ENCODE results near the gene PROZ. TPM values are rescaled to one million over a fixed set of nuclear protein-coding genes. Genes with fewer than 3 reads are reported as not detected.

PROZ gene
- total RNA-seq, 4 donors from 2014 or later: not detected

DNA sequence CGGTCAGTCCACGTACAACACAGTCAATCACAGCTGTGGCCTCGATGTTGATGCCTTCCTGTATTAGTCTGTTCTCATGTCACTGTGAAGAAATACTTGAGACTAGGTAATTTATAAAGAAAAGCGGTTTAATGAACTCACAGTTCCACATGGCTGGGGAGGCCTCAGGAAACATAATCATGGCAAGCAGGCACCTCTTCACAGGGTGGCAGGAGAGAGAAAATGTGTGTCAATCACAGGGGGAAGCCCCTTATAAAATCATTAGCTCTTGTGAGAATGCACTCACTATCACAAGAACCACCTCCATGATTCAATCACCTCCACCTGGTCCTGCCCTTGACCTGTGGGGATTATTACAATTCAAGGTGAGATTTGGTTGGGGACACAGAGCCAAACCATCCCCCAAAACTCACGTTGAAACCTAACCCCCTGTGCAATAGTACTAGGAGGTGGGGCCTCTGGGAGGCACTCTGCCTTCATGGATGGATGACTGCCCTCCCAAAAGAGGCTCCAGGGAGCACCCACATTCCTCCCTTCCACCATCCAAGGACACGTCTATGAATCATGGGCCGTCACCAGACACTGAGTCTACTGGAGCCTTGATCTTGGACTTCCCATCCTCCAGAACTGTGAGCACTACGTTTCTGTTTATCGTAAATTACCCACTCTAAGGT, 2.3 kb upstream of the PROZ start:
- H3K4me1 ChIP-seq: peaks cover 12 to 26% (median 15%) of the 10 kb centered on the region in 3 donors
- WGBS, 2 donors: 86% methylated on average over 9 of the region's 9 CpGs
- TF ChIP-seq, protein P1, sequence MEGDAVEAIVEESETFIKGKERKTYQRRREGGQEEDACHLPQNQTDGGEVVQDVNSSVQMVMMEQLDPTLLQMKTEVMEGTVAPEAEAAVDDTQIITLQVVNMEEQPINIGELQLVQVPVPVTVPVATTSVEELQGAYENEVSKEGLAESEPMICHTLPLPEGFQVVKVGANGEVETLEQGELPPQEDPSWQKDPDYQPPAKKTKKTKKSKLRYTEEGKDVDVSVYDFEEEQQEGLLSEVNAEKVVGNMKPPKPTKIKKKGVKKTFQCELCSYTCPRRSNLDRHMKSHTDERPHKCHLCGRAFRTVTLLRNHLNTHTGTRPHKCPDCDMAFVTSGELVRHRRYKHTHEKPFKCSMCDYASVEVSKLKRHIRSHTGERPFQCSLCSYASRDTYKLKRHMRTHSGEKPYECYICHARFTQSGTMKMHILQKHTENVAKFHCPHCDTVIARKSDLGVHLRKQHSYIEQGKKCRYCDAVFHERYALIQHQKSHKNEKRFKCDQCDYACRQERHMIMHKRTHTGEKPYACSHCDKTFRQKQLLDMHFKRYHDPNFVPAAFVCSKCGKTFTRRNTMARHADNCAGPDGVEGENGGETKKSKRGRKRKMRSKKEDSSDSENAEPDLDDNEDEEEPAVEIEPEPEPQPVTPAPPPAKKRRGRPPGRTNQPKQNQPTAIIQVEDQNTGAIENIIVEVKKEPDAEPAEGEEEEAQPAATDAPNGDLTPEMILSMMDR (IDR thresholded peaks at IDR 0.05): no peak
- no peaks in the 10 kb centered on the region for H3K9me3 ChIP-seq
- H3K27me3 ChIP-seq: peaks cover 0 to 44% (median 1%) of the 10 kb centered on the region in 4 donors
- intact Hi-C loops (cut with DNase I): no loop called here
- no peak overlapping the region for H3K4me3 ChIP-seq
- no peaks in the 10 kb centered on the region for H3K36me3 ChIP-seq
- DNase-seq: no peak
- H3K27ac ChIP-seq: no peak overlapping the region

DNA sequence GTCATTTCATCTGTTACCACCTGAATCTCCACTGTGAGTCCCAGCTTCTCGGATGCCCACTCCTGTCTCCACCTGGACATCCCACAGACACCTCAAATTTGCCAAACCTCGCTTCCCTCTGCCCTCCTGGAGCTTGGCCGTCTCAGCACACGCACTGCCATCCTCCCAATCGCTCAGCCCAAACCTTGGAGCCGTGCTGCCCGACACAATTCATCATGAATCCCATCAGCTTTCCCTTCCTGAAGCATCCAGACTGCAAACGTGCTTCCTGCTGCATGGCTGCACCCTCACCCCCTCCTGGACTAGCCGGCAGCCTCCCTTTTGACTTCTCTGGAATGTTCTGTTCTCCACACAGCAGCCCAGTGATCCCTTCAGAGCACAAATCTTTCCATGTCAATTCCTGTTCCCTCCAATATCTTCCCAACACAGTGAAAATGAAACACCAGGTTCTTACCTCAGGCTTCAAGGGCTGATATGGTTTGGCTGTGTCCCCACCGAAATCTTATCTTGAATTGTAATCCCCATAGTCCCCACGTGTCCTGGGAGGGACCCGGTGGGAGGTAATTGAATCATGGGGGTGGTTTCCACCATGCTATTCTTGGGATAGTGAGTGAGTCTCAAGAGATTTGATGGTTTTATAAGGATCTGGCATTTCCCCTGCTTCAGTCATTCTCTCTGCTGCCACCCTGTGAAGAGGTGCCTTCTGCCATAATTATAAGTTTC, 1.1 kb upstream of the PROZ start:
- intact Hi-C loops (cut with DNase I): no loop called here
- 66 to 70% methylated on average over 12 of the region's 12 CpGs for WGBS, 2 donors
- DNase-seq: no peak
- no peaks in the 10 kb centered on the region for H3K36me3 ChIP-seq
- H3K4me1 ChIP-seq: peaks cover 11 to 20% (median 12%) of the 10 kb centered on the region in 3 donors
- H3K4me3 ChIP-seq: no peak overlapping the region
- H3K27me3 ChIP-seq: peaks cover 0 to 41% (median 1%) of the 10 kb centered on the region in 4 donors
- TF ChIP-seq, protein P1 (IDR thresholded peaks at IDR 0.05): no peak
- TF ChIP-seq POLR2A (IDR thresholded peaks at IDR 0.05): no peak
- H3K9me3 ChIP-seq: no peaks in the 10 kb centered on the region
- H3K27ac ChIP-seq: no peak overlapping the region

DNA sequence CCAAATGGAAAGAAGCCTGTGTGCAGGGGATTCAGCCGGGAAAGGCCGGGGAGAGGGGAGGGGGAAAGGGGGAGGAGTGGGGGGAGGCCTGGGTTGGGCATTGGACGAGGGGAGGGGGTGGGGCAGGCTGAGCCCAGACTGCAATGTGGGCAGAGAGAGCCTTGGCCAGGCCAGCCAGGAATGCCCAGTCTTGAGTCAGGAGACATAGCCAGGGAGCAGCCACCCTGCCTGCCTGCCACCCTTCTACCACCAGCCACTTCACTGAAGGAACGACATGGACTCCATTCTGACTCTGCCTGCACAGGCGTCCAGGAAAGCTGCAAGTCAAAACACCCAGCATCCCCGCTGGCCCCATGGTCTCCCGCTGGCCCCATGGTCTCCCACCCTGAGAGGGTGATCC, 498 bp downstream of the PROZ start:
- Histone ChIP-seq H3K9me3 (no peaks in the 10 kb centered on the region), H3K4me1 (peaks cover 0 to 6% (median 3%) of the 10 kb centered on the region in 3 donors), H3K4me3 (no peak overlapping the region), H3K27me3 (peaks cover 0 to 44% (median 1%) of the 10 kb centered on the region in 4 donors), H3K36me3 (no peaks in the 10 kb centered on the region), H3K27ac (no peak overlapping the region)
- TF ChIP-seq POLR2A (IDR thresholded peaks at IDR 0.05): no peak
- TF ChIP-seq, protein P1 (IDR thresholded peaks at IDR 0.05): no peak
- intact Hi-C loops (cut with DNase I): no loop called here
- WGBS, 2 donors: 50 to 60% methylated on average over 1 to 3 of the region's 7 CpGs
- DNase-seq: no peak

DNA sequence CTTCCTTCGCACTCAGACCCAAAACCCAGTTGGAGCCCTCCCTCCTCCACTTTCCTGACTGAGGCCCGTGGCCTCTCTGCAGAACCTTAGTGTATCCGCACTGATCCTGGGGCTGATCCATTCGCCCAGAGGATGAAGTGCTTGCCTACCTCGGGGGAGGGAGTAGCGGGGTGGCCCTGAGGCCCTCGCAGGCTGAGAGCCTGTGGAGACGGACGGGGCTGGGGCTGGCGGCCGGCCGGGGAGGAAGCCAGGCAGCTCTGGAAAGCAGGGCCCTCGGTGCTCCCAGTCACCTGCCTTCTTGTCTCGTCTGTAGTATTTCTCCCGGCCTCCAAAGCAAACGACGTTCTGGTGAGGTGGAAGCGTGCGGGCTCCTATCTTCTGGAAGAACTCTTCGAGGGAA, 1.3 kb downstream of the PROZ start:
- Histone ChIP-seq H3K4me1 (peaks cover 0 to 2% (median 0%) of the 10 kb centered on the region in 3 donors), H3K27me3 (peaks cover 0 to 49% (median 1%) of the 10 kb centered on the region in 4 donors), H3K9me3 (no peaks in the 10 kb centered on the region), H3K27ac (no peak overlapping the region), H3K36me3 (no peaks in the 10 kb centered on the region), H3K4me3 (no peak overlapping the region)
- no peak for DNase-seq
- WGBS, 2 donors: 78 to 82% methylated on average over 6 to 10 of the region's 20 CpGs
- TF ChIP-seq, protein P1 (IDR thresholded peaks at IDR 0.05): no peak
- no peak for TF ChIP-seq POLR2A (IDR thresholded peaks at IDR 0.05)
- intact Hi-C loops (cut with DNase I): no loop called here

DNA sequence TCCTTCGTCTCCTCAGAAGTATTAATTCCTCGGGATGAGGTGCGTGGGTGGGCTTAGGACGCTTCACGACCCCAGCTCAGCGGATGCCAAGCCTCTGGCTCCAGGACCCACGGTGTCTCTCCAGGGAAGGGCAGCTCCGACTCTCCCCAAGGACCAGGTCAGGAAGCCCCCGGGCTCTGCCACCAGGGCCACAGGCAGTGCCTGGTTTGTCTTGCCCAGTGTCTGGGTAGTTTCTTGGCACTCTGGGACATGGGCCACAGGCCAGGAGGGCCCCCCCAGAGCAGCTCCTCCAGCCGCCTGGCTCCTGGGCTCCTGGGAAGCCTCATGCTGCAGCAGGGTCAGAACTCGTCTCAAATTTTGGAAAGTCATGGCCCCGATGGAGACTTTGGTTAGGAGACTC, 2.5 kb downstream of the PROZ start:
- no peak overlapping the region for H3K4me3 ChIP-seq
- no peak for TF ChIP-seq POLR2A (IDR thresholded peaks at IDR 0.05)
- TF ChIP-seq, protein P1 (IDR thresholded peaks at IDR 0.05): no peak
- intact Hi-C loops (cut with DNase I): no loop called here

More for the DNA sequence above, 2.5 kb downstream of the PROZ start:
- 84 to 87% methylated on average over 6 to 9 of the region's 12 CpGs for WGBS, 2 donors
- Histone ChIP-seq H3K27ac (no peak overlapping the region), H3K27me3 (peaks cover 0 to 49% (median 1%) of the 10 kb centered on the region in 4 donors), H3K9me3 (no peaks in the 10 kb centered on the region), H3K36me3 (no peaks in the 10 kb centered on the region), H3K4me1 (no peaks in the 10 kb centered on the region)
- DNase-seq: no peak
